LNCaP clone FGC (cell line): ENCODE results near the gene NELL1.

ENCODE experiments used
- DNase-seq: peaks from one replicate; pipeline ENCODE4 v3.0.0-alpha.2; 2011; ENCODE audit warnings: low read depth
- H3K4me3 ChIP-seq: 2 replicates; pipeline ENCODE4 v1.5.1; 2011; ENCODE audit warnings: mild to moderate bottlenecking, low read depth, low read length, control low read depth
- CTCF ChIP-seq: IDR thresholded peaks from 2 replicates; pipeline ENCODE4 v1.5.1; 2012; ENCODE audit warnings: mild to moderate bottlenecking; ENCODE audit not compliant: control insufficient read depth, insufficient read depth; ENCODE audit errors: extremely low read depth

NELL1 gene

GRCh38 chr11:21173476-21173875, 504.1 kb downstream of the NELL1 start:
- no peak for TF ChIP-seq CTCF
- DNase-seq = no peak
- no peak overlapping the region for H3K4me3 ChIP-seq

GRCh38 chr11:21174781-21175180, 505.4 kb downstream of the NELL1 start:
- DNase-seq = no peak
- H3K4me3 ChIP-seq = no peak overlapping the region
- TF ChIP-seq CTCF = no peak

- no peak for DNase-seq
Measured at GRCh38 chr11:21177379-21177778, 508.0 kb downstream of the NELL1 start.

GRCh38 chr11:21179770-21180169, 510.4 kb downstream of the NELL1 start:
- no peak for TF ChIP-seq CTCF

More at GRCh38 chr11:21177379-21177778, 508.0 kb downstream of the NELL1 start:
- no peak overlapping the region for H3K4me3 ChIP-seq
- no peak for TF ChIP-seq CTCF

GRCh38 chr11:21180182-21180581, 510.8 kb downstream of the NELL1 start:
- H3K4me3 ChIP-seq = no peak overlapping the region
- no peak for DNase-seq

More at GRCh38 chr11:21179770-21180169, 510.4 kb downstream of the NELL1 start:
- no peak for DNase-seq
- H3K4me3 ChIP-seq = no peak overlapping the region

GRCh38 chr11:21185959-21186358, 516.6 kb downstream of the NELL1 start:
- no peak for TF ChIP-seq CTCF
- no peak overlapping the region for H3K4me3 ChIP-seq
- DNase-seq = no peak

More at GRCh38 chr11:21180182-21180581, 510.8 kb downstream of the NELL1 start:
- no peak for TF ChIP-seq CTCF

- TF ChIP-seq CTCF = no peak
- DNase-seq = no peak
- H3K4me3 ChIP-seq = no peak overlapping the region
Measured at GRCh38 chr11:21190181-21190580, 520.8 kb downstream of the NELL1 start.
